Stimulated activated CD8-positive, alpha-beta memory T cell treated with anti-CD3 and anti-CD28 coated beads, Interleukin-15, amount 100 ng/mL, for 4 hours (primary cell): ENCODE measurements around the gene ADAM8.
"Not testable (repeated sequence)": the region's sequence is repeated elsewhere in the genome, so short reads cannot be mapped to it uniquely, and the experiment has no call there.

Experiments used
- DNase-seq, 2 donors: peaks; one replicate each; pipeline ENCODE4 v3.0.0-alpha.2; 2020; ENCODE audit warnings: low read depth in 2 of 2

ADAM8 gene

DNA sequence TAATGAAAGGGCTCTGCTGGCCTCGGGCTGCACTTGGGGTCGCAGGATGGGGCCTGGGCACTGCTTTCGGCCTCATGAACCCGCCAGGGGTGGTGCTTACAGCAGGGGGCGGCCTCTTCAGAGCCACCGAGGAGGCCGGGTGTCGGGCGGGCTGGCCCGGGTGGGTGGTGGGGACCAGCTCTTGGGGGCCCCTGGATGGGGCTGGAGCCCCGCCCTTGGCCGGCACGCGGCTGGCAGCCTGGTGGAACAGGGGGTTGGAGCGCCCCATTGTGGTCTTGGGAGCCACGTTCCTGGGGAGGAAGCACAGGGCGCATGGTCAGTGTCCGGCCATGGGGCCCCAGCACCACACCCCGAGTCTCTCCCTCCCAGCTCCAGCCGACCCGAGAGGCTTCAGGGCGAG lies 8.8 kb downstream of the ADAM8 start:
- DNase-seq, result no peak

DNA sequence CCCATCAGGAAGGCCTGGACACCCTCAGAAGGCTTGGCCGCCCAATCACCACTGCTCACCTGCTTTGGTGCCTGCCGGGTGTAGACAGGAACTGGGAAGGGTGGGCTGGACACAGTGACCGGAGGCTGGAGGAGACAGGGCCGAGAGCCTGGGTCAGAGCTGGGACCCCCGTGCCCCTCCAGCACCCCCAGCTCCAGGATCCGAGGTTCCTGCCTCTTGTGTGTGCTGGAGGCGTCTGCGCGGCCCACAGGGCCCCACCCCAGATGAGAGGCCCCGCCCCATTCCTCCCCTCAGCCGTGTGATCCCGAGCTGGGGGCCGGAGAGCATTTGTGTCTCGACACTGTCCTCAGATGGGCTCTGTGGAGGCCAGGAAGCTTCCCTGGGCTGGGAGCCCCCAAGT lies 9.4 kb downstream of the ADAM8 start:
- no peak for DNase-seq

DNA sequence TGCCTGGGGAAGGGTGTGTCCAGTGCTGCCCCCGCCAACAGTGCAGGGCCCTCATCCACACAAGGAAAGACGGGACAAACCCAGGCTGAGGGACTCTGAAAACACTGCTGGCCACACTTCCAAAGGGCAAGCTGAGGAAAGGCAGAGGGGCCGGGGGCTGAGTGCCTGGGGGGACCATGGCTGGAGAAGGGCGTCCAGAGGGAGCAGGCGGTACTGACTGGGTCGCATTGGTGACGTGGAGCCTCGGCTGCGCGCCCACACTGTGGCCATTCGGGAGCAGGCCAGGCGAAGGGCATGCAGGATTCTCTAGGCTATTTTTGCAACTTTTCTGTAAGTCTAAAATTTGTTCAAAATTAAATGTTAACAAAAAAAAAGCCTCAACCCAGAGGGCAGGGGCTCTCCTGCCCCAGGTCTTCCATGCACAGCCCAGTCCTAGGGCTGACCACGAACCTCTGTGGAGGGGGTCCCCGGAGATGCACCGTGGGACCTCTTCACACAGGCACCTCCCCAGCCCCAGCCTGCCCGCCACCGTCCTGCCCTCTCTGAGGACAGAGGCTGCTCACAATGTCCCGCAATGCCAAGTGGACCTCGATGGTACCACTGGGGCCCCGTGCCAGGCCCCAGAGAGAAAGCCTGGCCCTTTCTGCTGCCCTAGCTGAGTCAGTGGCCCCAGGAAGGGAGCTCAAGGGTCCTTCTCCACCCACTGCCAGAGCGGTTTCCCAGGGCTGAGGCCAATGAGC lies 10.4 kb downstream of the ADAM8 start:
- no peak for DNase-seq

DNA sequence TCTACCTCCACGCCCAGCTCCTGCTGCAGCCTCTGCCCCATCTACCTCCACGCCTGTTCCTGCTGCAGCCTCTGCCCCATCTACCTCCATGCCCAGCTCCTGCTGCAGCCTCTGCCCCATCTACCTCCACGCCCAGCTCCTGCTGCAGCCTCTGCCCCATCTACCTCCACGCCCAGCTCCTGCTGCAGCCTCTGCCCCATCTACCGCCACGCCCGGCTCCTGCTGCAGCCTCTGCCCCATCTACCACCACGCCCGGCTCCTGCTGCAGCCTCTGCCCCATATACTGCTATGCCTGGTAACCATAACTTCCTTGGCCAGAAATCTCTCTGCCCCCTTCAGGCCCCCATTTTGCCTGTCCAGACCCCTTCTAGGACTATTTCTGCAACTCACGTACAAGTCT lies 11.6 kb downstream of the ADAM8 start:
- DNase-seq, result not testable (repeated sequence)

DNA sequence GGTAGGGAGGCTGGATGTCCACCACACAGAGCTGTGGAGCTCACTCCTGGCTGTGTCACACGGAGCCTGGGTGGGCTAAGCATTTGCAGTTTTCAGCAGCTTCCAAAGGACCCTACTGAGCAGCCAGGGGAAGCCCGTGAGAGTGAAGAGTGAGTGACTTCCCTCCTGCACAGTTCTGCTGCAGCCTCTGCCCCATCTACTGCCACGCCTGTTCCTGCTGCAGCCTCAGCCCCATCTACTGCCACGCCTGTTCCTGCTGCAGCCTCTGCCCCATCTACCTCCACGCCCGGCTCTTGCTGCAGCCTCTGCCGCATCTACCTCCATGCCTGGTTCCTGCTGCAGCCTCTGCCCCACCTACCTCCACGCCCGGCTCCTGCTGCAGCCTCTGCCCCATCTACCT lies 12.2 kb downstream of the ADAM8 start:
- DNase-seq, result no peak

DNA sequence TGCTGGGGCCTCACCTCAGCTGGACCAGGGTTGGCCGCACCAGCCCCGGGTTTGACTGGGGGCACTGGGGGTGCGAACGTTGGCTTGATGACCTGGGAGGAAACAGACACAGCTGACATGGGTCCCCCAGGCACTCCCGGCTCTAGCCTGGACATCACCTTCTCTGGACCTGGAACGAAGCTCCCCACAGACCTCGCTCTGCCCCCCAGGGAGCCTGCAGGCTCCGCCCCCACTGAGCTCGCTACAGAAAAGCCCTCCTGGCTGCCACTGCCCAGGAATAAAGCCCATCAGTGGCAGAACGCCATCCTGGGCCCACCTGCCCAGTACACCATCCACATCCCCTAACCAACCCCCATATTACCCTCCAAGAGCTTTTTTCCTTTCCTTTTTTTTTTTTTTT lies 13.0 kb downstream of the ADAM8 start:
- no peak for DNase-seq

DNA sequence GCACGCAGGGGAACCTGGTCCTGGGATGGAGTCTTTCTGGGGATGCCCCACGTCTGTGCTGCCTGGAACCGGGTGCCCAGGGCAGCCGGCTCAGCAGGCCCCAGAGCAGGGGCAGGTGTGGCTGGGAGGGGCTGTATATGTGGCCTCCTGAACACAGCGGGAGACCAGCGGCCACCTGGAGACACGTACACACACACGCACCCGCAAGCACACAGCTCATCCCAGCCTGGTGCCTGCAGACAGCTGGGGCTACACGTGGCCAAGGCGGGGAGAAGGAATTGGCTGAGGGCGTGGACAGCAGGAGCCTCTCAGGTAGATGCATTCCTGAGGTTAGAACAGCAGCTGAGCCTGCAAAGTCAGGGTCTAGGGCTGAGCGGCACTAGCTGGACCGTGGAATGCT lies 14.0 kb downstream of the ADAM8 start:
- no peak for DNase-seq

DNA sequence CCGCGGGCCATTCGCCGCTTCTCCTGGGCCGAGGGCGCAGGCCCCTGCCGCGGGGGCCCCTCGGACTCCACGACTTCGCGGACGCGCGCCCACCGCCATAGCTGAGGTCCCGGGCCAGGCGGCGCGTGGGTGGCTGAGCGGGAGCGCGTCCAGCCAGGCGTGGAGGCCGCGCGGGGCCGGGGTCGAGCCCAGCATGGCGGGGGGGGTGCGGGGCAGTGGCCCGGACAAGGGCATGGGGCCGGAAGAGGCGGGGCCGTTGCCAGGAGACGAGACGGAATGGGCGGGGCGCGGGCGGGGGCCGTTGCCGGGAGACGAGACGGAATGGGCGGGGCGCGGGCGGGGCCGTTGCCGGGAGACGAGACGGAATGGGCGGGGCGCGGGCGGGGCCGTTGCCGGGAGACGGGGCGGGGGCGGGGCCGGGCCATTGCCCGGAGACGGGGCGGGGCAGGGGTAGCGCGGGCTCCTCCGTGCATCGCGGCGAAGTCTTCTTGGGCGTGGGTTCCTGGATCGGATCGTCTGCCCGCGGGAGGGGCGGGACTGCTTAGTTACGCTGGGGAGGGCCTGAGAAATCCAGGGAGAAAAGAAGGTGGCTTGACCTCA lies 14.8 kb downstream of the ADAM8 start:
- DNase-seq, result peak; percentile 65

DNA sequence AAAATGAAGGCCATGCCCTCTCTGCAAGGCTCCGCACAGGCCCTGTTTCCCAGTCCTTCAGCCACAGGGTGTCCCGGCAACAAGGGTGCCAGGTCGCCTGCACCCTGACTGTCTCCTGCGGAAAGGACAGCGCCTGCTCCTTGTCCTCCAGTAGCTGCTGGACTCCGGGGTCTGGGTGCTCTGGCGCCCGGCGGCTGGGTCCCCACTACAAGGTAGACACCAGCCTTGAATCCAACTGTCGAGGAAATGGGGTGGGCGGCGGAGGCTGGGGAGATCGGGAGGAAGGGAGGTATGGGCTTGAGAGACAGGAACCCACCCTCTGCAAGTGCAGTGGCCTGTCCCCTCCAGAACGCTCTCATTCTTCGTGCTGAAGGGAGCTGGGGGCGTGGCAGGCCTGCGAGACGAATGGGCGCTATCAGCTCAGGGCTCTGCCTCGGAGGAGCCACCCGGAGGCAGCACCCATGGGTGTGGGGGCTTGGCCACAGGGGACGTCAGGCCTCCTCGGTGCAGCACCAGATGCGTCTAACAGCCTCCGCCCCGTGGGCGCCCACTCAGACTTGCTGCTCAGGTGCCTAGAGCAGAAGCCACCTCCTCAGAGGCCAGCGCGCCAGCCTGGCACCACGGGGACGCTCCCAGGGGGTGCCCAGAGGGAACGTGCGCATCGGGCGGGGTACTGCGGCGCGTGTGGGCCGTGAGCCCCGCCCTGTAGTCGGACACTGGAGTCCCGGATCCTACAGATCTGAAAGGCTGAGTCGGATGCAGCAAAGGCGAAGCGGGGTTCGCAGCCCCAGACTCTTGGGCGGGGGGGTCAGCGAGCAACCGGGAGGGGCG lies 15.6 kb downstream of the ADAM8 start:
- peak; percentile 40 to 48 for DNase-seq

DNA sequence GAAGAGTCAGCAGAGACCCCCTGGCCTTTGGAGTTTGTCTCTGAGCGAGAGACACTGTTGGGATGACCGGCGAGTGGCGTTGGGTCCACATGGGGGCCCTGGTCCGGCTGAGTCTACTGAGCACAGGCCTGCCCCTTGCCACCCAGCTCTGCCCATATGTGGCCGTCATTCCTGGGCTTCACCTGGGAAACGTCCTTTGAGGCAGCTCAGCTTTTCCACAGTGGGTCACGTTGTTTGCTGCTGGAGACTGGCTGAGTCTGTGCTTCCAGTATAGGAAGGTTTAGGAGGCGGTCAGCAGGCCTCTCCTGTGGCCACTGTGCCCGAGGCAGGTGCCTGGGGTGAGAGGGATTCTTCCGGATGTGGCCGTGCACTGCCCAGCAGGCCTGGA lies 17.1 kb downstream of the ADAM8 start:
- DNase-seq, result no peak

DNA sequence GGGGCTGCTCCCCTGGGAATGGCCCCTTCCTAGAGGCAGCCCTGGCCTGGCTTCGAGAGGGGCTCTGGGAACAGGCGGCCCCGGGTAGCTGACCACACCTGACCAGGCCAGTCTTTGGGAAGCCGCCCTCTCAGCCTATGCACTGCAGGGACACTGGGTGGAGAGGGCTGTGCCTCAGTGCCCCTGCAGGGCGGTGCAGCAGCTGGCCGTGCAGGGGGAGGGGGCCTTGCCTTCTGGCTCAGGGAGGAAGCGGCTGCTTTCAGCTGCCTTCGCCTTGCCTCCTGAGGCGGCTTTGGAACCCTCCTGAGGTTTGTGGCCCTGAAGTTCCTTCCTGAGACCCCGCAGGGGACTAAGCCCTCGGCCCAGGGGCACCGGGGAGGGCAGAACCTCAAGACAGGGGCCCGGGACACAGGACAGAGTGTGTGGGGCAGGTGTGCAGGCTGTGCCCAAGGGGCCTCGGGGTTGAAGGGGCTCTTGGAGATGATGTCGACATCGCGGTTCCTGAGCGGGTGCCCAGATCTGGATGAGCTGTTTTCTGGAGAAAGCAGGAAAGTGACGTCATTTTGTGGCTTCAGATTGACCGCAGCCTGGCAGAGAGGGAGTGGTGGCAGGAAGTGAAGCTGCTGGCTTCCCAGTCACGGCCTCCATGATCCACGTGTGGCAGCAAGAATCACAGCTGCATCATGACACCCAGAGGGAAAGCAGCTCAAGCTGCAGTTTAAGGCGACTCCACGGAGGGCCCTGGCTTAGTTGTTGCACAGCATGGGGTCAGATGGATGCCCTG lies 17.7 kb downstream of the ADAM8 start:
- peak; percentile 63 to 85 for DNase-seq

DNA sequence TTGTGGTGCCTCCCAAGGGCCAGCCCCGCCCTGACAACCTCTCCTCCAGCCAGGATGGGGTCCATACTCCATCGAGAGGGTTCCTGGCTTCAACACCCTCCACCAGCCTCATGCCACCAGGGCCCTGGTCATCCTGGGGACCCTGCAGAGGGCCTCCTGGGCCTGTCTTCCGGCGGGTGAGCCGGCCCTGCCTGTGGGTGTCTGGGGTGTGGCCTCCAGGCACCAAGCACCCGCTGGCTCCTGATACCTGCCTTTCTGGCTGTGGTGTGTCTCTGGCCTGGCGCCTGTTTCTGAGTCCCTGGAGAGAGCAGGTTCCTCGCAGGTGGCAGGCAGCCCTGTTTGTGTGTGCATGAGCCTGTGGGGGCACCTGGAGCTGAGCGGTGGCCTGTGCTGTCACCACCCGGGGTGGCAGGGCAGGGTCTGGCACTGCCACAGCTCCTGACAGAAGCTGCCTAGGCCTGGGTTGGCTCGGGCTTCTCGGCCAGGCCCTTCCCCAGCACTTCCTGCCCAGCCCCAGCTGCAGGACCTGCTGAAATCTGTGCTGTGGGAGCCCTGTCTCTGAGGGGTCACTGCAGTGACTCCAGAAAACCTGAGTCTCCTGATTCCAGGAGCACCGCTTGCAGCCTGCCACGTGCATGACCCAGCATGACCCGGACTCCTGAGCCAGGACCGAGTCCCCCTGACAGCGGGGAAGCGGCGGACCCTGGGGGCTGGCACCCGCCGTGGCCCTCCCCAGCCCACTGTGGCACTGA lies 18.4 kb downstream of the ADAM8 start:
- DNase-seq, result no peak

DNA sequence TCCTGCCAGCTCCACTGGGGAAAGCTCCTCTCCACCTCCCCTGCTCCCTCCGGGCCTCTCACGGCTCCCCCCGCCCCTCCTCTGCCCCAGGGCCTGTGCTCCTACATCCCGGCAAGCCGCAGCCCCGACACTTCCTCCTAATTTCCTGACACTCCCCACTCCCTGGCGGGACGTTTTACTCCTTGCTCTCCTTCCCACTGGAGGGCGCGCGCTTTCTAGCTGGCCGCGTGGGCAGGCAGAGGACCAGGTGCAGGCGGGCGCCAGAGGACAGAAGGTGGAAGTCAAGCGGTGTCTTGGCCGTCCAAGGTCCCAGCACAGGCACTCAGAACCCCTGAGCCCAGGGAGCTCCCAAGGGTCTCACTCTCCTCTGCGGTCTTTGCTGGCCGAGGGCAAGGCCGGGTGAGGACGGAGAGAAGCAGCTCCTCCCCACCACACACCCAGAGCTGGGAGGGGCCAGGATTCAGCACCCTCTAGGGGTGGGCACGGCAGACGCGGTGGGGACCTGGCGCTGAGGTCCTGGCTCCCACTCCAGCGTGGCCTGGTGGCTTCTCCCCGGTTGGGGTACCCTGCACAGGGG lies 19.1 kb downstream of the ADAM8 start:
- DNase-seq, result no peak

DNA sequence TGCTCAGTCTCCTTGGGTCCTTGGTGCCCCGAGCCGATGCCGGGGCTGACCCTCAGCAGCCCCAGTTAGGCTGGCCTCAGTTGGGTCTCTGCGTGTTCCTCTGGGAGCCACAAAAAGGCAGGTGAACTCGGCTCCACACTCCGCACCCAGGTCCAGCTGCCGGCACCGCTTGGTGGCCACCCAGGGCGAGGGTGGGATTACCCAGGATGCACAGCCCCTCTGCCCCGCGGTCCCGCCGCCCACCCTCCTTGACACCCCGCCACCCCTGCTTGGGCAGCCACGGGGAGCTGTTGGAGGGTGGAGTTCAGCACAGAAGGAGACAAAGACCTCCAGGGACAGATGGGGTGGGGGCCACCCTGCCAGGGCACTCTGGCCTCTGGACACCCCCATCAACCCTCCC lies 21.3 kb downstream of the ADAM8 start:
- DNase-seq, result no peak

DNA sequence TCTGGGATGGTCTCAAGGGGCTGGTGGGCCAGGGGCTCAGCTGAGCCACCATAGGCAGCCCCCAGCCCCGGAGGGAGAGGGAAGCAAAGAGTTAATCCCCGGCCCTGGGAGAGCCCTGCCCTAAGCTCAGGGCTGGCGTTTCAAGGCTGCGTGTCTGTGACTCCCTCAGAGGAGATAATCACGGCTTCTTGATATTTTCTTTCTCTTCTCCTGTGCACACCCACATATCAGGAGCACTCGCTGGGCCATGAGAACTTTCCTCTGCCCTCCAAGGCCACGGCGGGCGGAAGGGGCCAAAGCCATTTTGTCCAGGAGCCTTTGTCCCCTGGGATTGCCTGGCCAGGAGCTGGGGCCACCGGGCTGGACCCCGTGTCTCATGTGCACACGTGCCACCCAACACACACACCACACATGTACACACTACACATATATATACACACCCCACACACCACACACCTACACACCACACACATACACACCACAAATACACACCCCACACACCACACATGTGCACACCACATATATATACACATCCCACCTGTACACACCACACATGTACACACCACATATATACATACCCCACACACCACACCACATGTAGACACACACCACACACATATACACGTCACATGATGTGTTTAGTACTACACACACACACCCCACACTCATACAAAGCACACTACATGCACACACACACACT lies 22.1 kb downstream of the ADAM8 start:
- no peak for DNase-seq

DNA sequence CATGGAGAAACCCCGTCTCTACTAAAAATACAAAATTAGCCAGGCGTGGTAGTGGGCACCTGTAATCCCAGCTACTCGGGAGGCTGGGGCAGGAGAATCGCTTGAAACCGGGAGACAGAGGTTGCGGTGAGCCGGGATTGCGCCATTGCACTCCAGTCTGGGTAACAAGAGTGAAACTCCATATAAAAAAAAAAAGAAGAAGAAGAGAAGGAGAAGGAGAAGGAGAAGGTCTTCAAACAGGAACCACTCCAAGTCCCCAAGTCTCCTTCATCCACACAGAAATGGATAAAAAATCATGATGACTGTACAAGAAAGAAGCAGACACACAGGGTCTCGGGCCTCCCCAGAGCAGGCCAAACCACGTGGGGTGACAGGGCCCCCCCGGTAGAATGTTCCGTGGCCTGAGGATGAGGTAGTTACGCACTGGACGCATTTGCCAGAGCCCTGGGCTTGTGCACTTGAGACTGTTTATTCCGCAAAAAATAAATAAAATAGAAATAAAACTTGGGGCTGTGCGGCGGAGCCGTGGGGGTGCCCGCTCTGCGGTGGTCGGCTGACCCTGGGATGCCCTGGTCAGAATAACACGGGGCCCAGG lies 23.2 kb downstream of the ADAM8 start:
- DNase-seq, result no peak

DNA sequence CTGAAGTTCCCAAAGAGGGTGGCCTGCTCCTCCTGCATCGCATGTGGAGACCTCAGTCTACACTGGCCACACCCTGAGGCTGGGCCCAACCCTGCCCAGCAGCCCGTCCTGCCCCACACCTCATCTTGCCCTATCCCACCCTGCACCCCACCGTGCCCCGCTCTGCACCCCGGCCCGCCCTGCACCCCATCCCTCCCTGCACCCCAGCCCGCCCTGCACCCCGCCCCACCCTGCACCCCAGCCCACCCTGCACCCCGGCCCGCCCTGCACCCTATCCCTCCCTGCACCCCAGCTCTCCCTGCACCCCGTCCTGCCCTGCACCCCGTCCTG lies 24.5 kb downstream of the ADAM8 start:
- DNase-seq, result no peak

DNA sequence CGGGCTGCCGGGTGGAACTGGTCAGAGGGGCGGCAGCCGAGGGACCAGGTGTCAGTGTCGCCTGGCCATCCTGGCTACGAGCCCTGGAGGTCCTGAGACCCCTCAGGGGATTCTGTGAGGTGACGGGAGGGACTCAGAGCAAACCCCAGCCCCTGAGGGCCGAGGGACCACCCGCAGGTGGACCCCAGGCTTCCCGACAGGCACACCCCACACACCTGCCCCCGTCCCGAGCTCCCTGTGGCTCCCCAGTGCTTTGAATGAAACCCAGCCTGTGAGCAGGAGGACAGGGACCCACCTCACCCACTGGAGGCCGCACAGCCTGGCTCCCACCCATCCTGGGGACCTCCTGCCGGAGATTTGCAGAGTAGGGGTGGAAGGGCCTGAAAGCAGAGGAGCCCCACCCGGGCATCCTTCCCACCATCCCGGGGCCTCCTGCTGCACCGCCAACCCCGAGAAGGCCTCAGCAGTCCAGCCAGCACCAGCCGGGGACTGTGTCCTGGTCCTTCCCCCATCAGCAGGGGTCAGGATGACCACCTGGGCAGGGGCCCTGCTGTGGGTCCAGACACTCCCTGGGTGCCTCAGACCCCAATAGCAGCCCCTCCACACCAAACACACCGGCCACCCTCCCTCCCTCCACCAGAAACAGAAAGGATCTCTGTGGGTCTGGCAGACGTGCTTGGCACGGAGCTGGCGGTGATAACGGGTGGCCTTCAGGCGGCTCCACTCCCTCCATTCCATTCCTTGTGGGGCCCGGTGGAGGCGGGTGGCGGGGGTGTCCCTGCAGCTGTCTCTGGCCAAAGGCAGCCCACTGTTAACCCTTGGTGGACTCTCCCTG lies 25.1 kb downstream of the ADAM8 start:
- no peak for DNase-seq
